GM12801 (cell line): ENCODE results near the gene CNDP1.

ENCODE experiments used
- CTCF ChIP-seq: IDR thresholded peaks from one replicate; pipeline ENCODE4 v1.5.1; 2011; ENCODE audit warnings: control low read depth; ENCODE audit not compliant: insufficient read length; ENCODE audit errors: extremely low read depth

The CNDP1 gene

GRCh38 chr18:74598350-74599001 lies 64.2 kb downstream of the CNDP1 start:
- TF ChIP-seq CTCF: no peak

GRCh38 chr18:74604361-74604760 lies 70.1 kb downstream of the CNDP1 start:
- no peak for TF ChIP-seq CTCF

GRCh38 chr18:74604774-74605173 lies 70.5 kb downstream of the CNDP1 start:
- TF ChIP-seq CTCF: no peak

GRCh38 chr18:74608681-74609080 lies 74.4 kb downstream of the CNDP1 start:
- no peak for TF ChIP-seq CTCF

GRCh38 chr18:74609535-74609934 lies 75.2 kb downstream of the CNDP1 start:
- TF ChIP-seq CTCF: no peak

- TF ChIP-seq CTCF: no peak
These were observed 75.8 kb downstream of the CNDP1 start for GRCh38 chr18:74610051-74610615.

GRCh38 chr18:74610860-74611259 lies 76.6 kb downstream of the CNDP1 start:
- no peak for TF ChIP-seq CTCF
